Measurements from ENCODE around the gene NFIB.

The NFIB gene

GRCh38 chr9:14272927-14273528, 40.9 kb downstream of the NFIB start:
- no peak for DNase-seq

- DNase-seq, result no peak
These were observed 42.8 kb downstream of the NFIB start for GRCh38 chr9:14271093-14271673.

- no peak for DNase-seq
These were observed 43.4 kb downstream of the NFIB start for GRCh38 chr9:14270358-14271092.

- no peak for DNase-seq
These were observed 44.0 kb downstream of the NFIB start for GRCh38 chr9:14269916-14270315.

- no peak for DNase-seq
These were observed 50.0 kb downstream of the NFIB start for GRCh38 chr9:14263707-14264483.

- no peak for DNase-seq
These were observed 51.1 kb downstream of the NFIB start for GRCh38 chr9:14262827-14263226.

- no peak for DNase-seq
These were observed 52.3 kb downstream of the NFIB start for GRCh38 chr9:14261616-14262015.

GRCh38 chr9:14260101-14260500, 53.8 kb downstream of the NFIB start:
- DNase-seq, result no peak

GRCh38 chr9:14258660-14259239, 55.2 kb downstream of the NFIB start:
- DNase-seq, result no peak

- DNase-seq, result no peak
These were observed 55.8 kb downstream of the NFIB start for GRCh38 chr9:14258156-14258555.

GRCh38 chr9:14256588-14256987, 57.4 kb downstream of the NFIB start:
- no peak for DNase-seq

GRCh38 chr9:14251154-14252071, 62.5 kb downstream of the NFIB start:
- DNase-seq, result no peak

GRCh38 chr9:14250794-14251153, 63.2 kb downstream of the NFIB start:
- no peak for DNase-seq

GRCh38 chr9:14249527-14249926, 64.4 kb downstream of the NFIB start:
- DNase-seq, result no peak

GRCh38 chr9:14248149-14248548, 65.8 kb downstream of the NFIB start:
- DNase-seq, result no peak

GRCh38 chr9:14247577-14247976, 66.4 kb downstream of the NFIB start:
- DNase-seq, result no peak

GRCh38 chr9:14246951-14247350, 67.0 kb downstream of the NFIB start:
- DNase-seq, result no peak

- no peak for DNase-seq
These were observed 67.9 kb downstream of the NFIB start for GRCh38 chr9:14245901-14246525.

GRCh38 chr9:14243514-14244042, 70.4 kb downstream of the NFIB start:
- no peak for DNase-seq

- no peak for DNase-seq
These were observed 71.7 kb downstream of the NFIB start for GRCh38 chr9:14242150-14242805.

GRCh38 chr9:14240537-14240936, 73.4 kb downstream of the NFIB start:
- DNase-seq, result no peak

All from activated CD4-positive, alpha-beta T cell treated with anti-CD3 and anti-CD28 coated beads, Interleukin-2, amount 50 U/mL, for 48 hours (primary cell).